HepG2 (cell line): Measurements from ENCODE around the gene DNAJC18. TPM values are rescaled to one million over a fixed set of nuclear protein-coding genes. Genes with fewer than 3 reads are reported as not detected.

ENCODE experiments used
- AHR ChIP-seq: IDR thresholded peaks from 2 replicates; pipeline ENCODE4 v1.6.1; 2018; ENCODE audit warnings: missing genetic modification reagents, missing compliant biosample characterization
- FOXA1 ChIP-seq, 2 experiments: fragments of 450-650 bp in 1 of 2; sonication (generic) in 1 of 2; formaldehyde crosslinking in 1 of 2; IDR thresholded peaks; 2 replicates each; pipeline versions ENCODE4 v1.4.0 to v1.6.1; 2016 to 2020; ENCODE audit warnings: missing genetic modification reagents in 1 of 2
- HMG20B ChIP-seq: conservative IDR thresholded peaks from 2 replicates; pipeline ENCODE4 v1.6.1; 2016; ENCODE audit warnings: missing genetic modification reagents, missing compliant biosample characterization
- HOXA3 ChIP-seq: sonication (generic); formaldehyde crosslinking; IDR thresholded peaks from 2 replicates; pipeline ENCODE4 v1.5.0; 2020; ENCODE audit warnings: missing genetic modification reagents
- KMT2B ChIP-seq: IDR thresholded peaks from 2 replicates; pipeline ENCODE4 v1.6.1; 2016; ENCODE audit warnings: missing genetic modification reagents, missing compliant biosample characterization
- MATR3 ChIP-seq: sonication (generic); formaldehyde crosslinking; IDR thresholded peaks from 2 replicates; pipeline ENCODE4 v1.4.0; 2020; ENCODE audit warnings: missing genetic modification reagents
- MXD1 ChIP-seq: sonication (generic); formaldehyde crosslinking; IDR thresholded peaks from 2 replicates; pipeline ENCODE4 v1.4.0; 2020; ENCODE audit warnings: mild to moderate bottlenecking, missing genetic modification reagents
- SATB2 ChIP-seq: sonication (generic); formaldehyde crosslinking; IDR thresholded peaks from 2 replicates; pipeline ENCODE4 v1.5.0; 2020; ENCODE audit warnings: missing genetic modification reagents
- SMAD9 ChIP-seq: sonication (generic); formaldehyde crosslinking; IDR thresholded peaks from 2 replicates; pipeline ENCODE4 v1.5.1; 2020; ENCODE audit warnings: mild to moderate bottlenecking, missing genetic modification reagents
- ZBTB3 ChIP-seq: sonication (generic); formaldehyde crosslinking; IDR thresholded peaks from 2 replicates; pipeline ENCODE4 v1.4.0; 2020; ENCODE audit warnings: low read depth, mild to moderate bottlenecking, moderate library complexity, missing genetic modification reagents, borderline replicate concordance
- ZFP36 ChIP-seq: fragments of 150-350 bp; IDR thresholded peaks from 2 replicates; pipeline ENCODE4 v1.6.1; 2018; ENCODE audit warnings: borderline replicate concordance, low read length, low read depth; ENCODE audit not compliant: partially characterized antibody
- ZMAT5 ChIP-seq: sonication (generic); formaldehyde crosslinking; IDR thresholded peaks from 2 replicates; pipeline ENCODE4 v1.5.0; 2020; ENCODE audit warnings: mild to moderate bottlenecking, low read depth, missing genetic modification reagents, borderline replicate concordance
- ZNF318 ChIP-seq: sonication (generic); formaldehyde crosslinking; IDR thresholded peaks from 2 replicates; pipeline ENCODE4 v1.4.0; 2020; ENCODE audit warnings: mild to moderate bottlenecking, missing genetic modification reagents
- ZNF501 ChIP-seq: sonication (generic); formaldehyde crosslinking; IDR thresholded peaks from 2 replicates; pipeline ENCODE4 v1.5.1; 2020; ENCODE audit warnings: mild to moderate bottlenecking, moderate library complexity, missing genetic modification reagents
- ZNF569 ChIP-seq: sonication (generic); formaldehyde crosslinking; IDR thresholded peaks from 2 replicates; pipeline ENCODE4 v1.5.0; 2020; ENCODE audit warnings: mild to moderate bottlenecking, missing genetic modification reagents, moderate library complexity, borderline replicate concordance
- ZNF629 ChIP-seq: sonication (generic); formaldehyde crosslinking; conservative IDR thresholded peaks from 2 replicates; pipeline ENCODE4 v1.5.0; 2020; ENCODE audit warnings: missing genetic modification reagents
- ZNF710 ChIP-seq: sonication (generic); formaldehyde crosslinking; IDR thresholded peaks from 2 replicates; pipeline ENCODE4 v1.5.0; 2020; ENCODE audit warnings: mild to moderate bottlenecking, missing genetic modification reagents, borderline replicate concordance
- ZNF746 ChIP-seq: sonication (generic); formaldehyde crosslinking; IDR thresholded peaks from 2 replicates; pipeline ENCODE4 v1.8.0; 2022; ENCODE audit warnings: mild to moderate bottlenecking, missing genetic modification reagents
- polyA plus RNA-seq, 8 experiments: library from polyadenylated mRNA; depleted of rRNA in 3 of 8; stranded (reverse) in 7 of 8; unstranded in 1 of 8; fragments of >200 nt; fragmentation: Illumina TruSeq in 4 of 8; extraction: Trizol in 4 of 8; gene quantifications; 2 replicates each; pipeline versions ENCODE4 v1.2.1 to v1.2.3, GENCODE V29; 2011 to 2016; ENCODE audit warnings: low read depth in 4 of 8, missing spikeins in 1 of 8, mixed read lengths in 1 of 8; ENCODE audit not compliant: insufficient read depth in 1 of 8
- total RNA-seq, 5 experiments: library from RNA; depleted of rRNA; stranded (reverse); fragments of >200 nt; fragmentation: Illumina TruSeq; extraction: Trizol; gene quantifications; 2 replicates each; pipeline ENCODE4 v1.2.3, GENCODE V29; 2016; ENCODE audit warnings: low read depth in 1 of 5

Gene DNAJC18
- total and polyA plus RNA-seq, 2 of the 13 experiments (the other 11 are each of a cell fraction or from before 2014, with no cell fraction given): 6.5 to 6.6 TPM

- TF ChIP-seq MXD1 (CRISPR knock-in tag) (peak; percentile 75), ZNF710 (peak; percentile 60; the same call in 1 of the 2 replicates), ZNF746 (CRISPR knock-in tag) (no peak), ZNF318 (CRISPR knock-in tag) (no peak), FOXA1 (IDR thresholded peaks at IDR 0.05) (no peak), FOXA1 (CRISPR knock-in tag; IDR thresholded peaks at IDR 0.05) (no peak), ZMAT5 (CRISPR knock-in tag) (no peak), MATR3 (CRISPR knock-in tag) (no peak), SATB2 (CRISPR knock-in tag) (no peak), AHR (CRISPR knock-in tag) (no peak), ZBTB3 (CRISPR knock-in tag) (no peak), ZFP36 (no peak), KMT2B (CRISPR knock-in tag) (peak; percentile 73), HOXA3 (CRISPR knock-in tag) (peak; percentile 59; the same call in 1 of the 2 replicates), SMAD9 (CRISPR knock-in tag) (no peak), ZNF501 (CRISPR knock-in tag) (peak; percentile 81), HMG20B (CRISPR knock-in tag) (no peak), ZNF629 (CRISPR knock-in tag) (no peak), ZNF569 (no peak)
These were observed at the start of gene DNAJC18 (continued) for GRCh38 chr5:139439013-139439903.
